H9 (cell line): ENCODE data around the gene TMPRSS15. TPM values are rescaled to one million over a fixed set of nuclear protein-coding genes. Genes with fewer than 3 reads are reported as not detected.

Experiments used
- DNase-seq: peaks from one replicate; pipeline ENCODE4 v3.0.0-alpha.2; 2017
- H2AFZ ChIP-seq: one replicate; pipeline ENCODE4 v1.6.1; 2013; ENCODE audit warnings: mild to moderate bottlenecking, low read length, control low read depth, moderate library complexity
- H2AK5ac ChIP-seq: 2 replicates; pipeline ENCODE4 v1.6.1; 2013; ENCODE audit warnings: low read length, control low read depth, mixed read lengths; ENCODE audit not compliant: insufficient read length
- H2BK120ac ChIP-seq: one replicate; pipeline ENCODE4 v1.6.1; 2013; ENCODE audit warnings: low read depth, mild to moderate bottlenecking, low read length, control low read depth, inconsistent platforms; ENCODE audit not compliant: poor library complexity, severe bottlenecking
- H2BK12ac ChIP-seq: 2 replicates; pipeline ENCODE4 v1.6.1; 2013; ENCODE audit warnings: low read length, control low read depth, mixed read lengths, low read depth; ENCODE audit not compliant: insufficient read length
- H2BK15ac ChIP-seq: 2 replicates; pipeline ENCODE4 v1.6.1; 2013; ENCODE audit warnings: low read depth, low read length, control low read depth
- H2BK20ac ChIP-seq: one replicate; pipeline ENCODE4 v1.6.1; 2013; ENCODE audit warnings: low read depth, mild to moderate bottlenecking, low read length, control low read depth, inconsistent platforms; ENCODE audit not compliant: poor library complexity, severe bottlenecking
- H2BK5ac ChIP-seq: 2 replicates; pipeline ENCODE4 v1.6.1; 2013; ENCODE audit warnings: low read length, control low read depth, mixed read lengths; ENCODE audit not compliant: insufficient read length
- H3K14ac ChIP-seq: 2 replicates; pipeline ENCODE4 v1.6.1; 2013; ENCODE audit warnings: low read length, control low read depth; ENCODE audit not compliant: insufficient read depth
- H3K18ac ChIP-seq: 2 replicates; pipeline ENCODE4 v1.6.1; 2013; ENCODE audit warnings: low read depth, mild to moderate bottlenecking, mixed read lengths, low read length, control low read depth; ENCODE audit not compliant: insufficient read length
- H3K23ac ChIP-seq: 2 replicates; pipeline ENCODE4 v1.6.1; 2013; ENCODE audit warnings: low read length, control low read depth, mixed read lengths, low read depth; ENCODE audit not compliant: insufficient read length
- H3K23me2 ChIP-seq: 2 replicates; pipeline ENCODE4 v1.6.1; 2013; ENCODE audit warnings: low read depth, mild to moderate bottlenecking, mixed read lengths, low read length, control low read depth; ENCODE audit not compliant: insufficient read length, poor library complexity, severe bottlenecking
- H3K27ac ChIP-seq: 2 replicates; pipeline ENCODE4 v1.5.1; 2013; ENCODE audit warnings: low read length, control low read depth, mixed read lengths, low read depth; ENCODE audit not compliant: insufficient read length
- H3K27me3 ChIP-seq: 2 replicates; pipeline ENCODE4 v1.6.1; 2013; ENCODE audit warnings: low read length, control low read depth, inconsistent platforms; ENCODE audit not compliant: insufficient read depth
- H3K4ac ChIP-seq: 2 replicates; pipeline ENCODE4 v1.6.1; 2013; ENCODE audit warnings: low read depth, mild to moderate bottlenecking, control low read depth, inconsistent platforms, low read length, moderate library complexity
- H3K4me1 ChIP-seq: 2 replicates; pipeline ENCODE4 v1.6.1; 2013; ENCODE audit warnings: low read length, control low read depth, inconsistent platforms; ENCODE audit not compliant: insufficient read depth
- H3K4me2 ChIP-seq: 2 replicates; pipeline ENCODE4 v1.6.1; 2013; ENCODE audit warnings: low read length, control low read depth, mixed read lengths; ENCODE audit not compliant: insufficient read length, insufficient read depth
- H3K56ac ChIP-seq: 2 replicates; pipeline ENCODE4 v1.6.1; 2013; ENCODE audit warnings: low read depth, mild to moderate bottlenecking, mixed read lengths, low read length, control low read depth; ENCODE audit not compliant: insufficient read length
- H3K79me1 ChIP-seq: 2 replicates; pipeline ENCODE4 v1.6.1; 2013; ENCODE audit warnings: low read depth, mild to moderate bottlenecking, moderate library complexity, low read length, control low read depth, inconsistent platforms; ENCODE audit not compliant: insufficient read depth, poor library complexity, severe bottlenecking
- H3K79me2 ChIP-seq: 2 replicates; pipeline ENCODE4 v1.6.1; 2013; ENCODE audit warnings: low read length, control low read depth, inconsistent platforms; ENCODE audit not compliant: insufficient read depth
- H3K9ac ChIP-seq: 2 replicates; pipeline ENCODE4 v1.6.1; 2013; ENCODE audit warnings: low read length, control low read depth, mixed read lengths; ENCODE audit not compliant: insufficient read length; ENCODE audit errors: extremely low read depth
- H3K9me3 ChIP-seq: one replicate; pipeline ENCODE4 v1.6.1; 2013; ENCODE audit warnings: low read depth, low read length, inconsistent platforms; ENCODE audit not compliant: control insufficient read depth
- H3T11ph ChIP-seq: one replicate; pipeline ENCODE4 v1.6.1; 2013; ENCODE audit warnings: mild to moderate bottlenecking, low read length, control low read depth, inconsistent platforms
- H4K20me1 ChIP-seq: one replicate; pipeline ENCODE4 v1.6.1; 2013; ENCODE audit not compliant: control insufficient read depth, insufficient read length, insufficient read depth
- H4K5ac ChIP-seq: 2 replicates; pipeline ENCODE4 v1.6.1; 2013; ENCODE audit warnings: low read depth, mild to moderate bottlenecking, mixed read lengths, low read length, control low read depth; ENCODE audit not compliant: insufficient read length
- H4K8ac ChIP-seq: replicated peaks from 2 replicates; pipeline ENCODE4 v1.6.1; 2013; ENCODE audit warnings: low read length, control low read depth, mixed read lengths, low read depth; ENCODE audit not compliant: insufficient read length
- H4K91ac ChIP-seq: 2 replicates; pipeline ENCODE4 v1.6.1; 2013; ENCODE audit warnings: low read depth, mild to moderate bottlenecking, moderate library complexity, mixed read lengths, low read length, control low read depth; ENCODE audit not compliant: insufficient read length
- H3K27ac Mint-ChIP-seq, 3 experiments: 2 replicates in 2 of 3; 3 replicates in 1 of 3; pipeline ENCODE4 v1.8.0; 2020 to 2021; ENCODE audit warnings: mixed read lengths in 3 of 3, mild to moderate bottlenecking in 1 of 3, moderate library complexity in 1 of 3
- H3K27me3 Mint-ChIP-seq: 2 replicates; pipeline ENCODE4 v1.8.0; 2021; ENCODE audit warnings: low read depth, mild to moderate bottlenecking, moderate library complexity, mixed read lengths
- H3K36me3 Mint-ChIP-seq, 3 experiments: 2 replicates in 2 of 3; 3 replicates in 1 of 3; pipeline ENCODE4 v1.8.0; 2020 to 2021; ENCODE audit warnings: low read depth in 3 of 3, mixed read lengths in 3 of 3; ENCODE audit not compliant: insufficient read depth in 1 of 3
- H3K4me1 Mint-ChIP-seq, 2 experiments: 2 replicates each; pipeline ENCODE4 v1.8.0; 2020; ENCODE audit warnings: mixed read lengths in 2 of 2
- H3K4me3 Mint-ChIP-seq, 2 experiments: 2 replicates in 1 of 2; 3 replicates in 1 of 2; pipeline ENCODE4 v1.8.0; 2020 to 2021; ENCODE audit warnings: mild to moderate bottlenecking in 2 of 2, mixed read lengths in 2 of 2, moderate library complexity in 1 of 2
- H3K9me3 Mint-ChIP-seq, 2 experiments: 2 replicates in 1 of 2; 3 replicates in 1 of 2; pipeline ENCODE4 v1.8.0; 2020; ENCODE audit warnings: mild to moderate bottlenecking in 2 of 2, mixed read lengths in 2 of 2, moderate library complexity in 1 of 2
- WGBS: extraction: QIAGEN DNeasy Blood & Tissue Kit; methylation state at CpG from one replicate; pipeline ENCODE4 v1.1.7; 2013; ENCODE audit warnings: missing lambda C conversion rate, low lambda C conversion rate, mixed read lengths; ENCODE audit not compliant: insufficient read length; ENCODE audit errors: extremely low coverage; 5-methylcytosine and 5-hydroxymethylcytosine counted together
- total RNA-seq: library from RNA; stranded (reverse); gene quantifications from 2 replicates; pipeline ENCODE4 v1.2.1, GENCODE V29; 2021
- TF ChIP-seq, protein P1 (sequence below): fragments of 200-600 bp; sonication (generic); conservative IDR thresholded peaks from 3 replicates; pipeline ENCODE4 v1.8.0; 2021; ENCODE audit warnings: antibody characterized with exemption, mild to moderate bottlenecking

The TMPRSS15 gene
- total RNA-seq, 1 experiment from 2014 or later: not detected

DNA sequence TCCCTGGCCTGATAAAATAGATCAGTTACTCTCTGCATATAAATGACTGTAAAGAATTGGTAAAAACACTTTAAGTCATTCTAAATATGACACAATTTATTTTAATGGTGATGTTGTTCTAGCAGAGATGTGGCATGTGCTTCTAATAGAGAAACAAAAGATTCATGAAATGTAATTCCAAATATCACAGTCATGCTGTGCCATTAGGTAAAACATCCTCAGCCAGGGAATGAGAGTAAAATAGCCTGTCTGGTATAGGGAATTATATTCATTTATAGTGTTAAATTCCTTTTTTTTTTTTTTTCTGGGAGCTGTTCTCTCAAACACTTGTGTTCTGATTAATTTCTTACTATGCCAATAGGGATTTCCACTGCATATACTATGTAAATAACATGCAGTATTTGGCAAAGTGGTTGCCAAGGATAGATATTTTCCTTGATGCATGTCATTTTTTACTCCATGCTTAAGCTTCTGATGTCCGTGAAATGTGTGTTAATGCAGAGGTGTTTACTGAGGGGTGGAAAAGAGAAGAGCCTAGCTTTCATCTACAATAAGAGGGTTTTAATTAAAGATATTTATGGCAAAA lies 67.8 kb downstream of the TMPRSS15 start:
- WGBS: no CpG with 5 or more reads among the region's 1 CpG
- Histone ChIP-seq H3K79me2 (no peaks in the 10 kb centered on the region), H2BK12ac (no peak overlapping the region), H3K9me3 (no peaks in the 10 kb centered on the region), H3K23me2 (no peaks in the 10 kb centered on the region), H2BK15ac (no peak overlapping the region), H4K8ac (no peak overlapping the region), H4K91ac (no peak overlapping the region), H3K14ac (no peak overlapping the region), H3K18ac (no peak overlapping the region), H2AFZ (no peak overlapping the region), H3K4me2 (no peak overlapping the region), H3K23ac (no peak overlapping the region), H3K4ac (no peak overlapping the region), H2BK20ac (no peak overlapping the region), H3K27ac (no peak overlapping the region), H2AK5ac (no peak overlapping the region), H3K56ac (no peak overlapping the region), H3K9ac (no peak overlapping the region), H3K27me3 (no peaks in the 10 kb centered on the region), H3T11ph (no peak overlapping the region), H3K4me1 (no peaks in the 10 kb centered on the region), H4K20me1 (no peaks in the 10 kb centered on the region), H2BK5ac (no peak overlapping the region), H4K5ac (no peak overlapping the region), H2BK120ac (no peak overlapping the region), H3K79me1 (no peaks in the 10 kb centered on the region)
- Mint-ChIP-seq H3K27ac (no peak overlapping the region), H3K27me3 (no peaks in the 10 kb centered on the region), H3K4me3 (no peak overlapping the region), H3K36me3 (no peaks in the 10 kb centered on the region), H3K9me3 (no peaks in the 10 kb centered on the region), H3K4me1 (no peaks in the 10 kb centered on the region)
- TF ChIP-seq, protein P1, sequence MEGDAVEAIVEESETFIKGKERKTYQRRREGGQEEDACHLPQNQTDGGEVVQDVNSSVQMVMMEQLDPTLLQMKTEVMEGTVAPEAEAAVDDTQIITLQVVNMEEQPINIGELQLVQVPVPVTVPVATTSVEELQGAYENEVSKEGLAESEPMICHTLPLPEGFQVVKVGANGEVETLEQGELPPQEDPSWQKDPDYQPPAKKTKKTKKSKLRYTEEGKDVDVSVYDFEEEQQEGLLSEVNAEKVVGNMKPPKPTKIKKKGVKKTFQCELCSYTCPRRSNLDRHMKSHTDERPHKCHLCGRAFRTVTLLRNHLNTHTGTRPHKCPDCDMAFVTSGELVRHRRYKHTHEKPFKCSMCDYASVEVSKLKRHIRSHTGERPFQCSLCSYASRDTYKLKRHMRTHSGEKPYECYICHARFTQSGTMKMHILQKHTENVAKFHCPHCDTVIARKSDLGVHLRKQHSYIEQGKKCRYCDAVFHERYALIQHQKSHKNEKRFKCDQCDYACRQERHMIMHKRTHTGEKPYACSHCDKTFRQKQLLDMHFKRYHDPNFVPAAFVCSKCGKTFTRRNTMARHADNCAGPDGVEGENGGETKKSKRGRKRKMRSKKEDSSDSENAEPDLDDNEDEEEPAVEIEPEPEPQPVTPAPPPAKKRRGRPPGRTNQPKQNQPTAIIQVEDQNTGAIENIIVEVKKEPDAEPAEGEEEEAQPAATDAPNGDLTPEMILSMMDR: no peak
- no peak for DNase-seq
